ENCODE results near the gene SPATA19. TPM values are rescaled to one million over a fixed set of nuclear protein-coding genes. Genes with fewer than 3 reads are reported as not detected.

The SPATA19 gene
- total RNA-seq, 1 experiment from 2014 or later, result not detected

DNA sequence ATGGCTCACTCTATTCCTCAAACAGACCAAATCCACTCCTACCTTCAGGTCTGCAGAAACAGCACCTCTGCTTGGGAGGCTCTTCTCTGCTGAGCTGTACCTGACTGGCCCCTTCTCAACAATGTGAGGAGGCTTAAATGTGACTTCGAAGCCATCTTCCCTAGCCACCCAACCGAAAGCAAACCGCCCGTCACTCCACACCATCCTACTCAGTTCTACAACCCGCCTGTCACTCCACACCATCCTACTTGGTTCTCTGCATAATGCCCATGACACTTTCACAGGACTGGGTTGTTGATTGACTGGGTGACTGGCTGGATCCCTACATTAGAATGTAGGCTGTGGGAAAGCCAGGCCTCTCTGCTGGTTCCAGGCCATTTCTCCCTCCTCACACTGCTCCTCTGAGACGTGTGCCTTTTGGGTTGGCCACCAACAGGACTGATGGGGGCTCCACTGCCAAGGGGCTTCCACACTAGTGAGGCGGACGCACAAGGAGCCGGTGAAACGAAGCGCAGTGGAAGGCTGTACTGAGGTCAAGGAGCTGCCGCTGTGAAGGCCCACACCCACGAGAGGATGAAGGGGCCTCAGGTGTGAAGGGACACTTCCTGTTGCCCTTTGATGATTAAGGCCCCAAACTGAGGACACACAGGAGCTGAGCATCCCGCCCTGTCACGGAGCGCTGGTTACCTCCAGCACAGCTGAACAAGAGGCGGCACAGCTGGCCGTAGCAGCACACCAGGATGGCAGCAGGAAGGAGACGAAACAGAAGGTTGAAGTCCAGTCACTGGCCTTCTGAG lies 47.5 kb upstream of the SPATA19 start:
- no peak overlapping the region for H3K4me3 ChIP-seq (ENCODE audit: low read depth, low read length, poor library complexity, severe bottlenecking)
- CTCF ChIA-PET, result interaction anchor here (0.7 kb wide), 1 partner anchor 46 kb away, joined by 5 read pairs; no protein-coding TSS in a partner anchor
- intact Hi-C loops (cut with micrococcal nuclease; ENCODE audit: unreplicated experiment), result no loop called here
- POLR2A ChIA-PET (ENCODE audit: low non-redundant PET), result no interaction called here
- TF ChIP-seq CTCF (conservative IDR thresholded peaks at IDR 0.05; ENCODE audit: low read depth, low read length) (no peak), EZH2 (IDR thresholded peaks at IDR 0.05; ENCODE audit: borderline replicate concordance, low read depth, low read length, poor library complexity, severe bottlenecking) (no peak)
- no peaks in the 10 kb centered on the region for H3K36me3 ChIP-seq (ENCODE audit: insufficient read depth, low read length, poor library complexity, severe bottlenecking)
- no peak for DNase-seq (ENCODE audit: low spot score)
- H3K4me1 ChIP-seq (ENCODE audit: insufficient read depth, low read length, poor library complexity, severe bottlenecking), result no peaks in the 10 kb centered on the region
- H3K27ac ChIP-seq (ENCODE audit: low read depth, low read length, poor library complexity, severe bottlenecking), result no peak overlapping the region
- H3K27me3 ChIP-seq (replicated peaks; ENCODE audit: insufficient read depth, low read depth, low read length, poor library complexity), result peaks cover 5% of the 10 kb centered on the region
- no peaks in the 10 kb centered on the region for H3K9me3 ChIP-seq (ENCODE audit: low read depth, low read length, poor library complexity, severe bottlenecking)
- BruUV-seq (replicated peaks), result no TSS peak

- Histone ChIP-seq H3K4me1 (ENCODE audit: insufficient read depth, low read length, poor library complexity, severe bottlenecking) (no peaks in the 10 kb centered on the region), H3K27me3 (replicated peaks; ENCODE audit: insufficient read depth, low read depth, low read length, poor library complexity) (peaks cover 10% of the 10 kb centered on the region), H3K4me3 (ENCODE audit: low read depth, low read length, poor library complexity, severe bottlenecking) (no peak overlapping the region), H3K36me3 (ENCODE audit: insufficient read depth, low read length, poor library complexity, severe bottlenecking) (no peaks in the 10 kb centered on the region), H3K27ac (ENCODE audit: low read depth, low read length, poor library complexity, severe bottlenecking) (no peak overlapping the region), H3K9me3 (ENCODE audit: low read depth, low read length, poor library complexity, severe bottlenecking) (no peaks in the 10 kb centered on the region)
- intact Hi-C loops (cut with micrococcal nuclease; ENCODE audit: unreplicated experiment), result no loop called here
- TF ChIP-seq EZH2 (IDR thresholded peaks at IDR 0.05; ENCODE audit: borderline replicate concordance, low read depth, low read length, poor library complexity, severe bottlenecking) (no peak), CTCF (conservative IDR thresholded peaks at IDR 0.05; ENCODE audit: low read depth, low read length) (no peak)
- ChIA-PET CTCF (no interaction called here), POLR2A (ENCODE audit: low non-redundant PET) (no interaction called here)
- BruUV-seq (replicated peaks), result no TSS peak
- DNase-seq (ENCODE audit: low spot score), result no peak
Observed at GRCh38 chr11:133892126-133892525, 46.8 kb upstream of the SPATA19 start.

GRCh38 chr11:133889893-133890292 lies 44.6 kb upstream of the SPATA19 start:
- CTCF ChIA-PET, result no interaction called here
- DNase-seq (ENCODE audit: low spot score), result no peak
- H3K4me1 ChIP-seq (ENCODE audit: insufficient read depth, low read length, poor library complexity, severe bottlenecking), result no peaks in the 10 kb centered on the region

More at GRCh38 chr11:133889893-133890292, 44.6 kb upstream of the SPATA19 start:
- Histone ChIP-seq H3K27ac (ENCODE audit: low read depth, low read length, poor library complexity, severe bottlenecking) (no peak overlapping the region), H3K9me3 (ENCODE audit: low read depth, low read length, poor library complexity, severe bottlenecking) (no peaks in the 10 kb centered on the region), H3K27me3 (replicated peaks; ENCODE audit: insufficient read depth, low read depth, low read length, poor library complexity) (peaks cover 10% of the 10 kb centered on the region), H3K4me3 (ENCODE audit: low read depth, low read length, poor library complexity, severe bottlenecking) (no peak overlapping the region), H3K36me3 (ENCODE audit: insufficient read depth, low read length, poor library complexity, severe bottlenecking) (no peaks in the 10 kb centered on the region)
- TF ChIP-seq EZH2 (IDR thresholded peaks at IDR 0.05; ENCODE audit: borderline replicate concordance, low read depth, low read length, poor library complexity, severe bottlenecking), result no peak
- no peak for TF ChIP-seq CTCF (conservative IDR thresholded peaks at IDR 0.05; ENCODE audit: low read depth, low read length)
- intact Hi-C loops (cut with micrococcal nuclease; ENCODE audit: unreplicated experiment), result no loop called here
- POLR2A ChIA-PET (ENCODE audit: low non-redundant PET), result no interaction called here
- no TSS peak for BruUV-seq (replicated peaks)

Measured in A673 (cell line).